Keratinocyte (primary cell): ENCODE results near the gene CCL28. TPM values are rescaled to one million over a fixed set of nuclear protein-coding genes. Genes with fewer than 3 reads are reported as not detected.

Experiments used
- DNase-seq: peaks from one replicate; pipeline ENCODE4 v3.0.0-alpha.2; 2011; ENCODE audit warnings: low read depth, missing footprints, low spot score
- FAIRE-seq: peaks from 2 replicates; lab custom pipeline; 2011; peaks lifted over from hg19 to GRCh38; lab: Jason Lieb, UNC
- H2AFZ ChIP-seq: 2 replicates; pipeline ENCODE4 v1.6.0; 2012; ENCODE audit warnings: low read length, control low read depth, inconsistent platforms; ENCODE audit not compliant: control insufficient read depth
- H3K27ac ChIP-seq: 2 replicates; pipeline ENCODE4 v1.5.1; 2011; ENCODE audit warnings: low read length; ENCODE audit not compliant: control insufficient read depth, insufficient read depth
- H3K27me3 ChIP-seq: 3 replicates; pipeline ENCODE4 v1.6.0; 2011; ENCODE audit warnings: low read length; ENCODE audit not compliant: control insufficient read depth, insufficient read depth; ENCODE audit errors: extremely low read depth
- H3K36me3 ChIP-seq, 2 experiments: 2 replicates in 1 of 2; 3 replicates in 1 of 2; pipeline ENCODE4 v1.5.1; 2011; ENCODE audit warnings: low read length in 2 of 2, mild to moderate bottlenecking in 1 of 2; ENCODE audit not compliant: control insufficient read depth in 2 of 2, insufficient read depth in 2 of 2; ENCODE audit errors: extremely low read depth in 1 of 2
- H3K4me1 ChIP-seq: 3 replicates; pipeline ENCODE4 v1.5.1; 2011; ENCODE audit warnings: low read length; ENCODE audit not compliant: control insufficient read depth, insufficient read depth; ENCODE audit errors: extremely low read depth
- H3K4me2 ChIP-seq: 3 replicates; pipeline ENCODE4 v1.6.0; 2011; ENCODE audit warnings: low read depth, low read length; ENCODE audit not compliant: control insufficient read depth, insufficient read depth; ENCODE audit errors: extremely low read depth
- H3K4me3 ChIP-seq, 3 experiments: fragments of 200-600 bp in 1 of 3; sonication (generic) in 1 of 3; 2 replicates in 2 of 3; 3 replicates in 1 of 3; pipeline ENCODE4 v1.5.1; 2011 to 2016; ENCODE audit warnings: low read length in 3 of 3, mild to moderate bottlenecking in 3 of 3, control low read depth in 2 of 3, inconsistent platforms in 1 of 3, low read depth in 1 of 3, mixed read lengths in 1 of 3, mixed run types in 1 of 3, moderate library complexity in 1 of 3; ENCODE audit not compliant: control insufficient read depth in 2 of 3, insufficient read depth in 2 of 3; ENCODE audit errors: extremely low read depth in 1 of 3
- H3K79me2 ChIP-seq: 2 replicates; pipeline ENCODE4 v1.6.0; 2012; ENCODE audit warnings: low read length; ENCODE audit not compliant: control insufficient read depth, insufficient read depth
- H3K9ac ChIP-seq: 3 replicates; pipeline ENCODE4 v1.6.0; 2011; ENCODE audit warnings: low read length; ENCODE audit not compliant: control insufficient read depth, insufficient read depth; ENCODE audit errors: extremely low read depth
- H3K9me1 ChIP-seq: 3 replicates; pipeline ENCODE4 v1.6.0; 2011; ENCODE audit warnings: low read length; ENCODE audit not compliant: control insufficient read depth, insufficient read depth; ENCODE audit errors: extremely low read depth
- H3K9me3 ChIP-seq: 2 replicates; pipeline ENCODE4 v1.5.1; 2012; ENCODE audit warnings: low read depth, low read length; ENCODE audit not compliant: control insufficient read depth
- H4K20me1 ChIP-seq: 3 replicates; pipeline ENCODE4 v1.6.0; 2011; ENCODE audit warnings: low read length; ENCODE audit not compliant: control insufficient read depth, insufficient read depth; ENCODE audit errors: extremely low read depth
- EZH2 ChIP-seq: IDR thresholded peaks from one replicate; pipeline ENCODE4 v1.6.1; 2012; ENCODE audit warnings: inconsistent platforms, mild to moderate bottlenecking, low read length, moderate library complexity
- dilution Hi-C: fragments of 300-500 bp; cut with MboI; formaldehyde crosslinking; loops from one replicate; pipeline ENCODE4 v1.7.0; 2020; ENCODE audit warnings: low sequenced_read_pairs; ENCODE audit not compliant: extremely low pct_ligation_motif_present
- polyA plus RNA-seq, 5 experiments: library from polyadenylated mRNA; depleted of rRNA in 3 of 5; stranded (reverse) in 3 of 5; stranded (forward) in 1 of 5; unstranded in 1 of 5; fragments of >200 nt; gene quantifications; 1 replicate in 1 of 5; 2 replicates in 3 of 5; 3 replicates in 1 of 5; pipeline versions ENCODE4 v1.2.1 to v1.2.3, GENCODE V29; 2011 to 2012; ENCODE audit warnings: missing spikeins in 2 of 5, low read depth in 1 of 5, low replicate concordance in 1 of 5
- TF ChIP-seq, protein P1 (sequence below), 3 experiments: IDR thresholded peaks in 1 of 3; conservative IDR thresholded peaks in 1 of 3; optimal IDR thresholded peaks in 1 of 3; 2 replicates in 2 of 3; 3 replicates in 1 of 3; pipeline versions ENCODE3 to v1.5.1; 2011; ENCODE audit warnings: low read length in 3 of 3, mild to moderate bottlenecking in 3 of 3, moderate library complexity in 2 of 3, control low read depth in 1 of 3, inconsistent platforms in 1 of 3; ENCODE audit not compliant: insufficient read depth in 2 of 3; ENCODE audit errors: extremely low read depth in 1 of 3

The CCL28 gene
- polyA plus RNA-seq, 1 donor (not counting 4 experiments of a cell fraction or from before 2014, with no cell fraction given): 1.9 TPM

DNA sequence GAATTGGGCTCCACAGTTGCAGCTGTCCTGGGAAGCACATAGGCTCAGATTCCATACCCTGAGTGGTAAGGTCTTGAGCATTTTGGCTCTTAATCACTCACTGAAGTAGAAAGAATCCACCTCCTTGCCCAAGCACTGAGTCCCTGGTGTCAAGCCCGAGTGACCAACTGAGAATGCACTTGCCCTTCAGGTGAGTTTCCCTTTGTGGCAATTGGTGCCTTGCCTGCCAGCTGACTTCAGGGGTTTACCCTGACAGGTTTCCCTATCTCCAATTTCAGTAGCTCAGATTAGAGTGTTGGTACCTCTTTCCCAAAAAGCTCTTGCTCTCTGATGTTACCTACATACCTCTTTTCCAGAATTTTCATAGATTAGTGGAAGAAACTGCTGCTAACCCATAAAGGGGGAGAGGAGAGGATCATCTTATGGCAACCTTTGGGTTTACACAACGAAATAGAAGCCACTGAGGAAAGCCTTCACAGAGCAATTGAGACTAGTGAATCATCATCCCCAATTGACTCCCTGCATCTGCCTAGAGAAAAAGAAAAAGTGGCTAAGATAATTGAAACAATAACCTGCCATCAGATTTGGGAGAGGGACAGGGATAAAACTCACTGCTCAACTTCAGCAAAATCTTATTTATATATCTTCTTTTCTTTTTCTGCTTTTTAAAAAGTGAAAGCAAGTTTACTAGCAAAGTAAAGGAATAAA is 48.6 kb downstream of the CCL28 start:
- H3K27ac ChIP-seq: peak overlapping the region; percentile 75
- H3K4me3 ChIP-seq: no peak overlapping the region
- DNase-seq: no peak
- FAIRE-seq: peak; percentile 23
- no peaks in the 10 kb centered on the region for H3K79me2 ChIP-seq
- no peak overlapping the region for H2AFZ ChIP-seq
- H3K4me1 ChIP-seq: peaks cover 17% of the 10 kb centered on the region
- H3K9me1 ChIP-seq: no peaks in the 10 kb centered on the region
- peaks cover 4% of the 10 kb centered on the region for H3K9me3 ChIP-seq
- H3K36me3 ChIP-seq: no peaks in the 10 kb centered on the region
- TF ChIP-seq EZH2: no peak
- TF ChIP-seq, protein P1, sequence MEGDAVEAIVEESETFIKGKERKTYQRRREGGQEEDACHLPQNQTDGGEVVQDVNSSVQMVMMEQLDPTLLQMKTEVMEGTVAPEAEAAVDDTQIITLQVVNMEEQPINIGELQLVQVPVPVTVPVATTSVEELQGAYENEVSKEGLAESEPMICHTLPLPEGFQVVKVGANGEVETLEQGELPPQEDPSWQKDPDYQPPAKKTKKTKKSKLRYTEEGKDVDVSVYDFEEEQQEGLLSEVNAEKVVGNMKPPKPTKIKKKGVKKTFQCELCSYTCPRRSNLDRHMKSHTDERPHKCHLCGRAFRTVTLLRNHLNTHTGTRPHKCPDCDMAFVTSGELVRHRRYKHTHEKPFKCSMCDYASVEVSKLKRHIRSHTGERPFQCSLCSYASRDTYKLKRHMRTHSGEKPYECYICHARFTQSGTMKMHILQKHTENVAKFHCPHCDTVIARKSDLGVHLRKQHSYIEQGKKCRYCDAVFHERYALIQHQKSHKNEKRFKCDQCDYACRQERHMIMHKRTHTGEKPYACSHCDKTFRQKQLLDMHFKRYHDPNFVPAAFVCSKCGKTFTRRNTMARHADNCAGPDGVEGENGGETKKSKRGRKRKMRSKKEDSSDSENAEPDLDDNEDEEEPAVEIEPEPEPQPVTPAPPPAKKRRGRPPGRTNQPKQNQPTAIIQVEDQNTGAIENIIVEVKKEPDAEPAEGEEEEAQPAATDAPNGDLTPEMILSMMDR (optimal IDR thresholded peaks at IDR 0.05 in 1 of 3, IDR thresholded peaks at IDR 0.05 in 1 of 3, conservative IDR thresholded peaks at IDR 0.05 in 1 of 3; ENCODE audit: extremely low read depth in 1 of 3, insufficient read depth in 2 of 3, low read length in 3 of 3): no peak
- peak overlapping the region; percentile 66 for H3K4me2 ChIP-seq
- H3K27me3 ChIP-seq: no peaks in the 10 kb centered on the region
- peak overlapping the region; percentile 17 for H3K9ac ChIP-seq
- dilution Hi-C loops: no loop called here
- H4K20me1 ChIP-seq: no peaks in the 10 kb centered on the region

DNA sequence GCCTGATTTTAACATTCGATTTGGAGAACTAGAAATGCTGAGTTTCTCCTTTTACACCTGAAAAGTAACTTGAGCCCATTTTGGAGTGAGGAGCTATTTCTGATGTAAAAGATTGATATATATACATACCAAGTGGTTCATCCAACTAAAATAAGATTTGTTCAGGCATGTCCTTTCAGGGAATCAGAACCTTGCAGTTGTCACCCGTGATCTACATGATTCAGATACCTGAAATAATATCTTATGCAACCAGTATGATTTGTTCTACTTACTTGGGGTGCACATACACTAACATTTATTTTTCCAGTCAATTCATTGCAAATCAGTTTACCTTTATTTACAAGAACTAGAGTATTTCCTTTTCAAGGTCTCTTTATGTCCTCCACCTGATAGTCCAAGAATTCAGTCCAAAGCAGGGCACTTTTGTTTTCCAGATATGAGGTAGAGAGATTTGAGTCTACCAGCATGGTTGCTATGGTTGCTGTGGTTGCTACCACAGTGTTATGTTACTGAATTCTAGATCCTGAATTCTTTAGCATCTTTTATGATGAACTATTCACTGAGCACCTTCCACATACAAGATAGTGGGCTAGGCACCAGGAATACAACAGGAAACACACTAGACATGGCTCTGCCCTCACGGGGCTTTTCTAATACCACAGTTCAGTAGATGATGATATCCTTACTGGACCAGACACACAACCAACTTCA is 49.3 kb downstream of the CCL28 start:
- Histone ChIP-seq H4K20me1 (no peaks in the 10 kb centered on the region), H3K79me2 (no peaks in the 10 kb centered on the region), H3K27me3 (no peaks in the 10 kb centered on the region), H3K4me3 (no peak overlapping the region), H3K4me1 (peaks cover 17% of the 10 kb centered on the region), H3K9me3 (peaks cover 4% of the 10 kb centered on the region), H3K4me2 (peak overlapping the region; percentile 66), H3K9me1 (no peaks in the 10 kb centered on the region), H2AFZ (peak overlapping the region; percentile 50), H3K27ac (peak overlapping the region; percentile 75), H3K36me3 (no peaks in the 10 kb centered on the region), H3K9ac (peak overlapping the region; percentile 17)
- DNase-seq (no peak), FAIRE-seq (no peak)
- TF ChIP-seq, protein P1 (optimal IDR thresholded peaks at IDR 0.05 in 1 of 3, IDR thresholded peaks at IDR 0.05 in 1 of 3, conservative IDR thresholded peaks at IDR 0.05 in 1 of 3; ENCODE audit: extremely low read depth in 1 of 3, insufficient read depth in 2 of 3, low read length in 3 of 3): no peak
- TF ChIP-seq EZH2: no peak
- dilution Hi-C loops: no loop called here
